Measurements from ENCODE around the gene HSF2BP. TPM values are rescaled to one million over a fixed set of nuclear protein-coding genes. Genes with fewer than 3 reads are reported as not detected.
"Not testable (repeated sequence)": the region's sequence is repeated elsewhere in the genome, so short reads cannot be mapped to it uniquely, and the experiment has no call there.

HSF2BP gene
- total RNA-seq (2014; rRNA removed) = 2.4 and 2.6 TPM in 2 replicates
- 2.8 TPM for polyA plus RNA-seq (2012)

DNA sequence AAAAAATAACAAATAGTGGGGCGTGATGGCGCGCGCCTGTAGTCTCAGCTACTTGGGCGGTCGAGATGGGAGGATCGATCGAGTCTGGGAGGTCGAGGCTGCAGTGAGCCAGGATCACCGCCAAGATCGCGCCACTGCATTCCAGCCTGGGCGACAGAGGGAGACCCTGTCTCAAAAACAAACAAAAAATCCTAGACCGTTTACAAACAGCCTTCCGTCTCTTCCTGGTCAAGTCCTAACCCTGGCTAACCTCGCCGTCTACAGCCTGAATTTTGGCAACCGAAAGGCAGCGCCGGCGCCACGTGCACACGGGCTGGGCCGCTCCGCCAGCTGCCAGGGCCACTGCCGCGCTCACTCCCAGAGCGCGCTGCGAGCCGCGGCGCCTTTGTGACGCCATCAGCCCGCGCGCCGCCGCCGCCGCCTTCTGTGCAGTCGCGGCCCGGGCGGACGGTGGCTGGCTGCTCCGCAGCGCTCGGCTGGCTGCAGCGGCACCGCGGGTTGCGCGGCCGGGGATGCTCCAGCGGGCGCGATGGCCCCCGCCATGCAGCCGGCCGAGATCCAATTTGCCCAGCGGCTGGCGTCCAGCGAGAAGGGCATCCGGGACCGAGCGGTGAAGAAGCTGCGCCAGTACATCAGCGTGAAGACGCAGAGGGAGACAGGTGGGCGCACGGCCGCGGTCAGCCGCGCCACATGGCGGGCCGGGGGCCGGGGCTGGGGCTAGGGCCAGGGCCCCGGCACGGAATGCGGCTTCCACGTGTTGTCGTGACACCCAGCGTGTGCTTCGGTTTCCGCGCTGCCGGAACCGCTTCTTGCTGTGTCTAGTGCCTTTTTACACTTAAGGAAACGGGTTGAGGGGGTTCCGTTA is at the start of gene HSF2BP, which contains the start of gene RRP1B:
TSS of gene HSF2BP (minus strand) at position 353 of the 865 bp plus-strand sequence. CDS start 1,392 bp downstream, outside the sequence.
TSS of gene RRP1B (plus strand) at position 425 of the 865 bp plus-strand sequence. CDS start at position 530, 105 bp downstream.
- DNase-seq (ENCODE audit: low read depth) = peak; percentile 81

- DNase-seq (ENCODE audit: low read depth) = no peak
Measured at GRCh38 chr21:43708745-43709381, 49.6 kb upstream of the HSF2BP start.

- no peak for DNase-seq (ENCODE audit: low read depth)
Measured at GRCh38 chr21:43707462-43707861, 48.2 kb upstream of the HSF2BP start.

GRCh38 chr21:43703035-43703880 is 44.0 kb upstream of the HSF2BP start:
- no peak for DNase-seq (ENCODE audit: low read depth)

- peak; percentile 15 for DNase-seq (ENCODE audit: low read depth)
Measured at GRCh38 chr21:43702785-43703034, 43.4 kb upstream of the HSF2BP start.

DNA sequence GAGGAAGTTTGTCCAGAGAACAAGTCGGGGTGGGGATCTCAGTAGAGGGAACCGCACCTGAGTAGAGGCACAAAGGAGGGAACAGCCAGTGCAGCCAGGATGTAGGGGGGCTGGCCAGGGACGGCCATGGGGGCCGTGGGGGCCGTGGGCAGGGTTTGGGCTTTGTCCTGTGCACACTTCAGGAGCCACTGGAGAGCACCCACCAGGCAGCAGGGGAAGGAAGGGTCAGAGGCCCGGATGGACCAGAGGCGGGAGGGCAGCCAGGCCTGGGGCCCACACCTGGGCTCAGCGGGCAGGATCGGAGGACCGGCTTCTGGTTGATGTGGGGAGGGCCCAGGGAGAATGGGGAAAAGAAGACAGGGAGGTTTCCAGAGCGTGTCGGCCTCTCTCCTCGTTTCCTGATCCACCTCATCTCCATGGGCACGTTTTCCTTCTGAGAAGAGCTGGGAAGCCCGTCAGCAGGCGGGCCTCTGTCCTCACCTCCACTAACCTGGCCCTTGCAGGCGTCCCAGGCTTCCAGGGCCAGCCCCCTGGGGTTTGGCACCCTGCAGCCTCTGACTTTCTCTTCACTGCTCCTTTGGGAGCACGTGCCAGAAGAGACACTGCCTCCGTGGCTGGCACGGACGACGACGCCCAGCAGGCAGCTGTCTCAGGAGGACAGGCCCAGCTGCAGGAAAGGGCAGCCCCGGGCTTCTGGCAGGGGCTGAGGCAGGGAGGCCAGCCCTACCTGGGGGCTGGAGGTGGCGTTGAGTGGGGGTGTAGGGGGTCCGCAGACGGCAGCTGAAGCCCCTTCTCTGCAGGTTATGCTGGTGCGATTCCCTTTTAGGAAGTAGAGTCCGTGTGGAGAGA is 42.9 kb upstream of the HSF2BP start:
- no peak for DNase-seq (ENCODE audit: low read depth)

GRCh38 chr21:43699933-43700599 is 40.8 kb upstream of the HSF2BP start:
- DNase-seq (ENCODE audit: low read depth) = no peak

GRCh38 chr21:43699492-43699777 is 40.1 kb upstream of the HSF2BP start:
- DNase-seq (ENCODE audit: low read depth) = not testable (repeated sequence)

DNA sequence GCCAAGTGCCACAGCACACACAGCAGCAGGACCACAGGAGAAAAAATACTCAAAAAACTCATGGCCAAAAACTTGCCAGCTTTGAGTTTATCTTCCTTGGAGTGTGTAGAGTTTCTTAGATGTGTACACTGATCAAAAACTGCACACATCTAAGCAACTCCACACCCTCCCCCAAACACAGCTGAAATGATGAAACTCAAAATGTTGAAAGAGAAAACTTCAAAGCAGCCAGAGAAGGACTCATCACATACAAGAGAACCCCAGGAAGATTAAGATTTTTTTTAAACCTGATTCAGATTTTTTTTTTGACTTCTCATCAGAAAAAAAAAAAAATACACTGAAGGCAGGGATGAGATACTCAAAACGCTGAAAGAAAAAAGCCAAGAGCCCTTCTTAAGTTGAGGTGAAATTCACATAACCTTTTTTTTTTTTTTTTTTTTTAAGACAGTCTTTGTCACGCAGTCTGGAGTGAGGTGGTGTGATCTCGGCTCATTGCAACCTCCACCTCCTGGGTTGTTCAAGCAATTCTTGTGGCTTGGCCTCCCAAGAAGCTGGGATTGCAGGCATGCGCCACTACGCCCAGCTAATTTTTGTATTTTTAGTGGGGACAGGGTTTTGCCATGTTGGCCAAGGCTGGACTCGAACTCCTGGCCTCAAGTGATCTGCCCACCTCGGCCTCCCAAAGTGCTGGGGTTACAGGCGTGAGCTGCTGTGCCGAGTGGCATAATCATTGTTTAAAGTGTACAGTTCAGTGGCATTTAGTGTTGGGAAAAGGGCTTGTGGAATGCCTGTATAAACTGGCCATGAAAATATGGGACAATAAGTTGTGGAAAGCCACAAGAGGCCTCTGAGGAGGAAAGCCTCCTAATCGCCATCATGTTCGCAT is 38.7 kb upstream of the HSF2BP start:
- DNase-seq (ENCODE audit: low read depth) = peak; percentile 21

- DNase-seq (ENCODE audit: low read depth) = no peak
Measured at GRCh38 chr21:43696214-43696613, 36.9 kb upstream of the HSF2BP start.

DNA sequence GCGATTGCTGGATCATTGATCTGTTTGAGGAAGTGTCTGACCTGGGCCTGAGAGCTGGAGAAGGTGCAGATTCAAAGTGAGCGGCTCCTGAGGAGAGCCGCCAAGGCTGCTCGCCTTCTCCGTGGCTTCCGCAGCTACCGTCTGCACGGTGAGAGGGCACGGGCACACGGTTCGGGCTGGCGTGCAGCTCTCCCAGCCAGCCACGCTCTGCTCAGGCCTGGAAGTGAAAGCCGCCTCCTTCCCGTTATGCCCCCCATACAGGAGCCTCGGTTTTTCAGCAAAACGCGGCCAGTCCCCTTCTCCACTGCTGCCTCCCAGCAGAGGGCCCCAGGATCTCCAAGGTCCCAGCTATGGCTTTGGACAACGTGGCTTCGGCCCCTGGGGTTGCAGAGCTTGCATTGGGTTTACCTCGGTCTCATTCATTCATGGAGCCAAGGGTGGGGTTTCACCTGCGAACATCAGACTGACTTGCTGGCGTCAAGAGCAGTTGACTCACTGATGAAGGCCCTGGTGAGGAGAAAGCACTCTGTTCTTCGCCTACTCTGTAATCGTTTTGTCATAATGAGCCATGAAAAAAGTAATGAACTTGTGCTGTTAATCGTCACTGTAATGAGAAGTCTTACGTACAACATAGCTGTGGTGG is 35.3 kb upstream of the HSF2BP start:
- no peak for DNase-seq (ENCODE audit: low read depth)

GRCh38 chr21:43693981-43694380 is 34.7 kb upstream of the HSF2BP start:
- DNase-seq (ENCODE audit: low read depth) = no peak

- DNase-seq (ENCODE audit: low read depth) = no peak
Measured at GRCh38 chr21:43692949-43693348, 33.7 kb upstream of the HSF2BP start.

- DNase-seq (ENCODE audit: low read depth) = no peak
Measured at GRCh38 chr21:43691801-43692200, 32.5 kb upstream of the HSF2BP start.

- no peak for DNase-seq (ENCODE audit: low read depth)
Measured at GRCh38 chr21:43691086-43691795, 32.0 kb upstream of the HSF2BP start.

- DNase-seq (ENCODE audit: low read depth) = no peak
Measured at GRCh38 chr21:43690346-43690745, 31.1 kb upstream of the HSF2BP start.

DNA sequence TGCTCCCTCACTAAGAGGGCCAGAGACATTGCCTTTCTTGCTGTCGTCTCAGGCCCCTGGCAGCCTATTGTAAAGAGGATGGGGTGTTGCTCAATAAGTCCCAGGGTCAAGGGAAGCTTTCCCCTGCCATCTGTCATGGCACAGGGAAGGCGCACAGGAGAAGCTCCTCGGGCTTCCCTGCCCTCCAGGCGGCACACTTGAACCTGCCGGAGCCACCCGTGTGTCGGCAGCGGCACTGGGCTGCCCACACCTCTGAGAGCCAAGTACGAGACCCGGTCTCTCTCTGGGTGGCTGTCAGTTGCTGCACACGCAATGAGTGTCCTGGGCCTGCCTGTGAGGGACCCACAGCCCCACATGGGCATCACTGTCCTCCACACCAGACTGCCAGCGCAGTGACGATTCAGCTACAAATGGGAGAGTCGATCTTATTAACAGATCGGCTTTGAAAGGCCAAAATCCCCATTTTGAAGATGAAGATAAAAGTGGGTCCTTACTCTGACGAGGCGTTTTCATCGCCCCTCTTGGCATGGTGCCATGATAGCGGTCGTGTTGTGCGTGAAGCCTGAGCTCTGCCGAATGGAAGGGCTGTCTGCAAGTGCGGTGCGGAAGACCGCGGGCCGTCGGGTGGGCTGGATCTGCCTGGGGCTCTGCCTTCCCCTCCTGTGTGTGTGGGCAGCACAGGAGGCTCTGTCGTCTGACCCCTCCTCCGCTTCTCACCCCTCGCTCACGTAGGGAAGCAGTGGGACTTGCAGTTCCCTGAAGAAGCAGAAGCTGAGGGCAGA is 30.5 kb upstream of the HSF2BP start:
- DNase-seq (ENCODE audit: low read depth) = no peak

DNA sequence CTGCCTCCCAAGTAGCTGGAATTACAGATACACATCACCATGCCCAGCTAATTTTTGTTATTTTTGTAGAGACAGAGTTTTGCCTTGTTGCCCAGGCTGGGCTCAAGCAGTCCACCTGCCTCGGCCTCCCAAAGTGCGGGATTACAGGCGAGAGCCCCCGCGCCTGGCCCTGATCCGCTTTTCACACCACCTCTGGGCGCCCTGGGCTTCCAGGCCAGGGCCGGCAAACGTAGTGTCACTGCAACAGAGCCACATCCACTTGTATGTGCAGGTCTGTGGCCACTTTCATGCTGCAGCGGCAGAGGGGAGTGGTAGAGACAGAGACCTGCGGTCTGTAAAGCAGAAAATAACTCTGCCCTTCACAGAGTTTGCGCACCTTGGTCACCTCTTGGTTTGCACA is 29.6 kb upstream of the HSF2BP start:
- DNase-seq (ENCODE audit: low read depth) = no peak

Data from LHCN-M2 (cell line).